HepG2 (cell line): ENCODE measurements around the gene PKIB. TPM values are rescaled to one million over a fixed set of nuclear protein-coding genes. Genes with fewer than 3 reads are reported as not detected.

Source experiments
- ATAC-seq: fragments of 200-7000 bp; cut with Tn5 transposase; 3 replicates; pipeline ENCODE4 v1.9.1; 2020; ENCODE audit warnings: mild to moderate bottlenecking, moderate library complexity
- BruUV-seq: library from RNA; stranded (reverse); fragments of 400-500 nt; replicated peaks from 2 replicates; lab custom pipeline; 2021; lab: Mats Ljungman, UMichigan
- CTCF ChIA-PET: fragments of 300-600 bp; formaldehyde crosslinking; extraction: SDS; loops from one replicate; lab custom pipeline; 2021; ENCODE audit warnings: low total read pairs, inconsistent platforms, low intra/inter-chr PET ratio; lab: Yijun Ruan, JAX
- POLR2A ChIA-PET: fragments of 350-600 bp; sonication (Branson Sonifier 250); formaldehyde crosslinking; loops from one replicate; lab custom pipeline; 2020; ENCODE audit warnings: antibody characterized with exemption, inconsistent platforms; lab: Yijun Ruan, JAX
- DNase-seq: peaks from one replicate; pipeline ENCODE4 v3.0.0-alpha.2; 2015; ENCODE audit warnings: low spot score
- FAIRE-seq: peaks from 3 replicates; lab custom pipeline; 2011; peaks lifted over from hg19 to GRCh38; lab: Jason Lieb, UNC
- H2AFZ ChIP-seq: one replicate; pipeline ENCODE4 v1.6.1; 2011; ENCODE audit warnings: low read length, inconsistent platforms
- H3K27ac ChIP-seq: fragments of 300-600 bp; 3 replicates; pipeline ENCODE4 v1.8.0; 2011; ENCODE audit warnings: mixed run types, mild to moderate bottlenecking, mixed read lengths, low read length, inconsistent platforms; ENCODE audit not compliant: insufficient read depth; ENCODE audit errors: extremely low read length
- H3K27me3 ChIP-seq, 2 experiments: fragments of 200-600 bp in 1 of 2; 2 replicates in 1 of 2; 3 replicates in 1 of 2; pipeline versions ENCODE4 v1.6.0 to v1.8.0; 2011; ENCODE audit warnings: low read length in 2 of 2, mild to moderate bottlenecking in 2 of 2, moderate library complexity in 2 of 2, inconsistent platforms in 1 of 2; ENCODE audit not compliant: insufficient read depth in 2 of 2, control insufficient read depth in 1 of 2
- H3K36me3 ChIP-seq, 2 experiments: fragments of 200-600 bp in 1 of 2; replicated peaks in 1 of 2; 2 replicates in 1 of 2; 3 replicates in 1 of 2; pipeline versions ENCODE4 v1.5.1 to v1.8.0; 2011; ENCODE audit warnings: low read length in 2 of 2, inconsistent platforms in 1 of 2; ENCODE audit not compliant: insufficient read depth in 2 of 2, control insufficient read depth in 1 of 2
- H3K4me1 ChIP-seq: 2 replicates; pipeline ENCODE4 v1.5.1; 2012; ENCODE audit warnings: low read length, inconsistent platforms; ENCODE audit not compliant: insufficient read depth
- H3K4me2 ChIP-seq: 2 replicates; pipeline ENCODE4 v1.6.0; 2011; ENCODE audit warnings: low read depth, low read length, inconsistent platforms
- H3K4me3 ChIP-seq, 3 experiments: fragments of 200-600 bp in 1 of 3; sonication (generic), shearing (Covaris generic) in 1 of 3; replicated peaks in 1 of 3; 2 replicates each; pipeline ENCODE4 v1.5.1; 2011 to 2016; ENCODE audit warnings: low read length in 3 of 3, inconsistent platforms in 2 of 3, low read depth in 2 of 3, mild to moderate bottlenecking in 2 of 3, control low read depth in 1 of 3, mixed read lengths in 1 of 3; ENCODE audit not compliant: insufficient read depth in 1 of 3
- H3K79me2 ChIP-seq: one replicate; pipeline ENCODE4 v1.6.1; 2011; ENCODE audit warnings: low read length, inconsistent platforms; ENCODE audit not compliant: insufficient read depth
- H3K9ac ChIP-seq: 2 replicates; pipeline ENCODE4 v1.6.0; 2011; ENCODE audit warnings: mild to moderate bottlenecking, low read depth, low read length, inconsistent platforms; ENCODE audit not compliant: insufficient read depth
- H3K9me3 ChIP-seq: 2 replicates; pipeline ENCODE4 v1.5.1; 2012; ENCODE audit warnings: mild to moderate bottlenecking, low read length
- H4K20me1 ChIP-seq: 2 replicates; pipeline ENCODE4 v1.6.0; 2011; ENCODE audit warnings: inconsistent platforms, mild to moderate bottlenecking, low read length, moderate library complexity; ENCODE audit not compliant: insufficient read depth
- AGO1 ChIP-seq: fragments of 200-400 bp; formaldehyde crosslinking; IDR thresholded peaks from 2 replicates; pipeline ENCODE4 v1.6.1; 2017; ENCODE audit warnings: mild to moderate bottlenecking, low read depth, low read length, moderate library complexity; ENCODE audit not compliant: poor library complexity, severe bottlenecking
- GLMP ChIP-seq: sonication (generic); formaldehyde crosslinking; IDR thresholded peaks from 2 replicates; pipeline ENCODE4 v1.9.0; 2021; ENCODE audit warnings: missing genetic modification reagents, mild to moderate bottlenecking, borderline replicate concordance
- HMG20A ChIP-seq: IDR thresholded peaks from 2 replicates; pipeline ENCODE4 v1.6.1; 2016; ENCODE audit warnings: borderline replicate concordance
- NAIF1 ChIP-seq: sonication (generic); formaldehyde crosslinking; IDR thresholded peaks from 2 replicates; pipeline ENCODE4 v1.5.0; 2020; ENCODE audit warnings: mild to moderate bottlenecking, missing genetic modification reagents, borderline replicate concordance
- NFIC ChIP-seq: IDR thresholded peaks from 2 replicates; pipeline ENCODE4 v1.6.1; 2012; ENCODE audit warnings: mild to moderate bottlenecking, low read length, inconsistent platforms
- NR3C1 ChIP-seq: sonication (generic); formaldehyde crosslinking; IDR thresholded peaks from 2 replicates; pipeline ENCODE4 v1.4.0; 2020; ENCODE audit warnings: missing genetic modification reagents
- RORA ChIP-seq: sonication (generic); formaldehyde crosslinking; IDR thresholded peaks from 2 replicates; pipeline ENCODE4 v1.5.0; 2020; ENCODE audit warnings: mild to moderate bottlenecking, missing genetic modification reagents, moderate library complexity
- SOX6 ChIP-seq, 2 experiments: fragments of 450-650 bp in 1 of 2; sonication (generic) in 1 of 2; formaldehyde crosslinking in 1 of 2; IDR thresholded peaks; 2 replicates each; pipeline versions ENCODE4 v1.4.0 to v1.6.1; 2017 to 2020; ENCODE audit warnings: antibody characterized with exemption in 1 of 2, mild to moderate bottlenecking in 1 of 2, missing genetic modification reagents in 1 of 2
- TFDP1 ChIP-seq: IDR thresholded peaks from 2 replicates; pipeline ENCODE4 v1.6.1; 2016; ENCODE audit warnings: missing compliant biosample characterization, missing genetic modification reagents, borderline replicate concordance
- U2AF1 ChIP-seq: fragments of 200-400 bp; formaldehyde crosslinking; optimal IDR thresholded peaks from 2 replicates; pipeline ENCODE3; 2017; ENCODE audit warnings: mild to moderate bottlenecking, low read depth, low read length
- ZC3H4 ChIP-seq: sonication (generic); formaldehyde crosslinking; IDR thresholded peaks from 2 replicates; pipeline ENCODE4 v1.4.0; 2020; ENCODE audit warnings: missing genetic modification reagents, borderline replicate concordance
- ZNF207 ChIP-seq: fragments of 450-650 bp; IDR thresholded peaks from 2 replicates; pipeline ENCODE4 v1.6.1; 2016; ENCODE audit warnings: antibody characterized with exemption, borderline replicate concordance
- ZNF329 ChIP-seq: sonication (generic); formaldehyde crosslinking; IDR thresholded peaks from 2 replicates; pipeline ENCODE4 v1.9.0; 2021; ENCODE audit warnings: low read depth, mild to moderate bottlenecking, missing genetic modification reagents
- WGBS: methylation state at CpG from one replicate; pipeline ENCODE4 v1.1.6; 2017; ENCODE audit warnings: low lambda C conversion rate; 5-methylcytosine and 5-hydroxymethylcytosine counted together
- in situ Hi-C: cut with HindIII; loops from 2 replicates; pipeline ENCODE4 v1.10.0; 2017; ENCODE audit warnings: low pct_unique_long_range_greater_than_20kb; ENCODE audit not compliant: extremely low pct_ligation_motif_present
- intact Hi-C: fragments of 100-400 bp; cut with micrococcal nuclease; formaldehyde crosslinking; loops from one replicate; pipeline ENCODE4 v1.10.0; 2022; ENCODE audit not compliant: unreplicated experiment
- polyA plus RNA-seq, 8 experiments: library from polyadenylated mRNA; depleted of rRNA in 3 of 8; stranded (reverse) in 7 of 8; unstranded in 1 of 8; fragments of >200 nt; fragmentation: Illumina TruSeq in 4 of 8; extraction: Trizol in 4 of 8; gene quantifications; 2 replicates each; pipeline versions ENCODE4 v1.2.1 to v1.2.3, GENCODE V29; 2011 to 2016; ENCODE audit warnings: low read depth in 4 of 8, missing spikeins in 1 of 8, mixed read lengths in 1 of 8; ENCODE audit not compliant: insufficient read depth in 1 of 8
- total RNA-seq, 5 experiments: library from RNA; depleted of rRNA; stranded (reverse); fragments of >200 nt; fragmentation: Illumina TruSeq; extraction: Trizol; gene quantifications; 2 replicates each; pipeline ENCODE4 v1.2.3, GENCODE V29; 2016; ENCODE audit warnings: low read depth in 1 of 5
- TF ChIP-seq, protein P1 (sequence below): sonication (generic); formaldehyde crosslinking; conservative IDR thresholded peaks from 2 replicates; pipeline ENCODE4 v1.4.0; 2020; ENCODE audit warnings: missing genetic modification reagents
- TF ChIP-seq, protein P2 (sequence below): sonication (generic); formaldehyde crosslinking; IDR thresholded peaks from 2 replicates; pipeline ENCODE4 v1.5.1; 2020; ENCODE audit warnings: mild to moderate bottlenecking, moderate library complexity, missing genetic modification reagents

The PKIB gene
- total and polyA plus RNA-seq, 2 of the 13 experiments (the other 11 are each of a cell fraction or from before 2014, with no cell fraction given) = 1.4 to 1.5 TPM

DNA sequence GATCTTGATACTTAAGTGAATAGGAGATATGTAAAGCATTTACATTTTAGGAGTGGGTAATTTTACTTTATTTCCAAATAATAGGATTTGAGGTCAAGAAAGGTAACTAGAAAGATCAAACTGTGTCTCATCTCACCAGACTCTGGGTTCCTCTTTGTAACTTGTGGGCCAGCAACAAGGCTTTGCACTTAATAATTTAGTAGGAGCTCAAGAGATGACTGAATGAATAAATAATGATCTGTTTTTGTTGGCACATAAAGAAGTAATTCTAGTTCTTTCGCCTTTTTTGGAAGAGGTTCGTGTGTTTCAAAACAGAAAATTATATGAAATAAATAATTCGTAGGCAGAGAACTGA, 101.9 kb downstream of the PKIB start:
- Histone ChIP-seq H4K20me1 (no peaks in the 10 kb centered on the region), H3K4me2 (no peak overlapping the region)
- no peak for ATAC-seq
- TF ChIP-seq NR3C1 (no peak), U2AF1 (no peak), NFIC (no peak), HMG20A (no peak), RORA (CRISPR knock-in tag) (no peak), TFDP1 (no peak), SOX6 (IDR thresholded peaks at IDR 0.05) (no peak), SOX6 (CRISPR knock-in tag; IDR thresholded peaks at IDR 0.05) (no peak), AGO1 (no peak), NAIF1 (no peak), GLMP (CRISPR knock-in tag) (no peak), ZNF329 (CRISPR knock-in tag) (no peak), ZNF207 (no peak), ZC3H4 (CRISPR knock-in tag) (no peak)
- TF ChIP-seq, protein P1, sequence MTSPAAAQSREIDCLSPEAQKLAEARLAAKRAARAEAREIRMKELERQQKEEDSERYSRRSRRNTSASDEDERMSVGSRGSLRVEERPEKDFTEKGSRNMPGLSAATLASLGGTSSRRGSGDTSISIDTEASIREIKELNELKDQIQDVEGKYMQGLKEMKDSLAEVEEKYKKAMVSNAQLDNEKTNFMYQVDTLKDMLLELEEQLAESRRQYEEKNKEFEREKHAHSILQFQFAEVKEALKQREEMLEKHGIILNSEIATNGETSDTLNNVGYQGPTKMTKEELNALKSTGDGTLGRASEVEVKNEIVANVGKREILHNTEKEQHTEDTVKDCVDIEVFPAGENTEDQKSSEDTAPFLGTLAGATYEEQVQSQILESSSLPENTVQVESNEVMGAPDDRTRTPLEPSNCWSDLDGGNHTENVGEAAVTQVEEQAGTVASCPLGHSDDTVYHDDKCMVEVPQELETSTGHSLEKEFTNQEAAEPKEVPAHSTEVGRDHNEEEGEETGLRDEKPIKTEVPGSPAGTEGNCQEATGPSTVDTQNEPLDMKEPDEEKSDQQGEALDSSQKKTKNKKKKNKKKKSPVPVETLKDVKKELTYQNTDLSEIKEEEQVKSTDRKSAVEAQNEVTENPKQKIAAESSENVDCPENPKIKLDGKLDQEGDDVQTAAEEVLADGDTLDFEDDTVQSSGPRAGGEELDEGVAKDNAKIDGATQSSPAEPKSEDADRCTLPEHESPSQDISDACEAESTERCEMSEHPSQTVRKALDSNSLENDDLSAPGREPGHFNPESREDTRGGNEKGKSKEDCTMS = no peak
- TF ChIP-seq, protein P2, sequence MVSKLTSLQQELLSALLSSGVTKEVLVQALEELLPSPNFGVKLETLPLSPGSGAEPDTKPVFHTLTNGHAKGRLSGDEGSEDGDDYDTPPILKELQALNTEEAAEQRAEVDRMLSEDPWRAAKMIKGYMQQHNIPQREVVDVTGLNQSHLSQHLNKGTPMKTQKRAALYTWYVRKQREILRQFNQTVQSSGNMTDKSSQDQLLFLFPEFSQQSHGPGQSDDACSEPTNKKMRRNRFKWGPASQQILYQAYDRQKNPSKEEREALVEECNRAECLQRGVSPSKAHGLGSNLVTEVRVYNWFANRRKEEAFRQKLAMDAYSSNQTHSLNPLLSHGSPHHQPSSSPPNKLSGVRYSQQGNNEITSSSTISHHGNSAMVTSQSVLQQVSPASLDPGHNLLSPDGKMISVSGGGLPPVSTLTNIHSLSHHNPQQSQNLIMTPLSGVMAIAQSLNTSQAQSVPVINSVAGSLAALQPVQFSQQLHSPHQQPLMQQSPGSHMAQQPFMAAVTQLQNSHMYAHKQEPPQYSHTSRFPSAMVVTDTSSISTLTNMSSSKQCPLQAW (CRISPR knock-in tag) = no peak
- TF ChIP-seq, all 625 proteins: peak for 0
- no peak for FAIRE-seq
- Histone ChIP-seq H3K9ac (no peak overlapping the region), H3K79me2 (no peaks in the 10 kb centered on the region), H3K27ac (no peak overlapping the region), H3K4me1 (no peaks in the 10 kb centered on the region), H2AFZ (no peak overlapping the region), H3K9me3 (no peaks in the 10 kb centered on the region), H3K4me3 (no peak overlapping the region), H3K27me3 (no peaks in the 10 kb centered on the region), H3K36me3 (no peaks in the 10 kb centered on the region)
- no peak for DNase-seq
- no TSS peak for BruUV-seq
- ChIA-PET POLR2A (no interaction called here), CTCF (no interaction called here)
- intact Hi-C loops = no loop called here
- in situ Hi-C loops = no loop called here
- 2% methylated on average over 3 of the region's 3 CpGs for WGBS
